GM19328 (cell line): ENCODE results near the gene APOC4.
"Not testable (repeated sequence)": the region's sequence is repeated elsewhere in the genome, so short reads cannot be mapped to it uniquely, and the experiment has no call there.

Experiments used
- ATAC-seq: cut with Tn5 transposase; IDR thresholded peaks from one replicate; pipeline ENCODE4 v1.9.1; 2021; ENCODE audit warnings: mild to moderate bottlenecking, moderate library complexity; ENCODE audit not compliant: unreplicated experiment

Gene APOC4

GRCh38 chr19:44957526-44957925, 15.5 kb downstream of the APOC4 start:
- no peak for ATAC-seq

- no peak for ATAC-seq
Measured at GRCh38 chr19:44958090-44958489, 16.1 kb downstream of the APOC4 start.

- ATAC-seq = no peak
Measured at GRCh38 chr19:44959691-44960090, 17.7 kb downstream of the APOC4 start.

- ATAC-seq = no peak
Measured at GRCh38 chr19:44960906-44961728, 19.1 kb downstream of the APOC4 start.

GRCh38 chr19:44961821-44962220, 19.8 kb downstream of the APOC4 start:
- no peak for ATAC-seq

- no peak for ATAC-seq
Measured at GRCh38 chr19:44968118-44968517, 26.1 kb downstream of the APOC4 start.

GRCh38 chr19:44968670-44969069, 26.6 kb downstream of the APOC4 start:
- ATAC-seq = no peak

- no peak for ATAC-seq
Measured at GRCh38 chr19:44969437-44969836, 27.4 kb downstream of the APOC4 start.

GRCh38 chr19:44971451-44971850, 29.4 kb downstream of the APOC4 start:
- ATAC-seq = not testable (repeated sequence)

GRCh38 chr19:44972802-44973201, 30.8 kb downstream of the APOC4 start:
- ATAC-seq = no peak

GRCh38 chr19:44973982-44974735, 32.1 kb downstream of the APOC4 start:
- ATAC-seq = no peak

GRCh38 chr19:44974857-44975256, 32.8 kb downstream of the APOC4 start:
- no peak for ATAC-seq

- ATAC-seq = no peak
Measured at GRCh38 chr19:44975444-44975843, 33.4 kb downstream of the APOC4 start.

GRCh38 chr19:44984005-44984404, 42.0 kb downstream of the APOC4 start:
- ATAC-seq = no peak

GRCh38 chr19:44985445-44985844, 43.4 kb downstream of the APOC4 start:
- no peak for ATAC-seq

- ATAC-seq = no peak
Measured at GRCh38 chr19:44986389-44986788, 44.4 kb downstream of the APOC4 start.

- no peak for ATAC-seq
Measured at GRCh38 chr19:44987148-44987675, 45.2 kb downstream of the APOC4 start.

GRCh38 chr19:44988273-44988672, 46.2 kb downstream of the APOC4 start:
- ATAC-seq = no peak

GRCh38 chr19:44988896-44989556, 47.0 kb downstream of the APOC4 start:
- no peak for ATAC-seq

GRCh38 chr19:44990459-44990858, 48.4 kb downstream of the APOC4 start:
- ATAC-seq = no peak

- ATAC-seq = no peak
Measured at GRCh38 chr19:44990966-44991365, 48.9 kb downstream of the APOC4 start.
